NCI-H128 (cell line): ENCODE data around the gene WDR38.

Experiments
- DNase-seq: peaks from one replicate; lab custom pipeline; 2025; ENCODE audit not compliant: unreplicated experiment; lab: John Stamatoyannopoulos, UW

The WDR38 gene

DNA sequence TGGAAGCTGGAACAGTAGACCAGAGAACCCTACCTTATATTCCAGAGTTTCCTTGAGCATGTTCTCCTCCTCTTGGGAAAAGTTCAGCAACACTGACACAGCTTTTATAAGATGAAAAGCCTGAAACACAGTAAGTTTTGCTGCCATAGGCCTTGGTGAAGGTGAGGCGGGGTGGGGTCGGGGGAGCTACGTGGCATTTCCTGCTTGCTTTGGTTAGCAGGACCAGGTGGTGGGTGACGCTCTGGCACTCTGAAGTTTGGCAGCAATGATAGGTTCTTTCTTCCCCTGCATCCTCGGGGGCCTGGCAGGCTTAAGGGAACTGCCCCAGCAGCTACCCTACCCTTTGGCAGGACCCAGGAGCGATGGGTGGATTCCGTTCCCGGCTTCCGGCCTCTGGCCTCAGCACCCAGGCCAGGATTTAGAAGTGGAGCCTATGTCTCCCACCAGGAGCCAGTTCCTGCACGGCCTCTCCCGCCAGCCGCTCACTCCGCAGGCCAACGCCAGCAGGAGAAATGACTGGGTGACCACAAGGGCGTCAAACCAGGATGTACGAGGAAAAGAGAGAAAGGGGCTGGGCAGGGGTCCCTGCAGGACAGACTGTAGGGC, 28.0 kb downstream of the WDR38 start:
- DNase-seq: no peak

DNA sequence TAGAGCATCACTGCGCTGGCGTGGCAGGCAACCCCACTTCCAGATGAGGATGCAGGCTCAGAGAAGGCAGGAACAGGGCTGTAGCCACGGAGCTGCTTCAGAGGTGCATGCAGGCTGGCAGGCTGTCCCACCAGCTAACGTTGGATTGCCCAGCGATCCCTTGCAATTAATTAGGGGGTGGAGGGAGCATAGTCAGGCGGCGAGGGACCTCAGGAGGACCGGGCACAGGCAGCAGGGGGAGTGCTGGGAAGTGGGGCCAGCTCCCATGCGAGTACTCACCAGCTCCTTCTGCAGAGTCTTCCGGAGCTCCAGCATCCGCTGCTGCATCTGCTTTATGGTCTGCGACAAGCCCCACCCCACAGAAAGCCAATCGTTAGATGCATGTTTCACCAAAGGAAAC, 29.0 kb downstream of the WDR38 start:
- DNase-seq: no peak

DNA sequence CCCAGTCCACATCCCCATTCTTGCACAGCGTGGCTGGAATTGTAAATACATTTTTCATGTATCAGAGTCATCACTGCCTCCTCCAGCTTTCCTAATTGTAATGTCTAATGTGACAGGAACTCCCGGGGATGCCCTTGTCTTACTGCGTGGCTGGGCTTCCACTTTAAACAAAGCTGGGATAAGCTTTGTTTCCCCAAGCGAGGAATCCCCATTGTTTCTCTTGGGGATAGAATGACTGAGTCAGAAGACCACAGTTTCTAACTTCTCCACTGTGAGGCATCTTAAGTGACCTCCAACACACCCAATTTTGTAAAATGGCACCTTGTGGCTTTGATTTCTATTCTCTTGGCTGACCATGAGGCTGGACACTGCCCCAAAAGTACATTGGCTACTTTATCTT, 31.1 kb downstream of the WDR38 start:
- no peak for DNase-seq

DNA sequence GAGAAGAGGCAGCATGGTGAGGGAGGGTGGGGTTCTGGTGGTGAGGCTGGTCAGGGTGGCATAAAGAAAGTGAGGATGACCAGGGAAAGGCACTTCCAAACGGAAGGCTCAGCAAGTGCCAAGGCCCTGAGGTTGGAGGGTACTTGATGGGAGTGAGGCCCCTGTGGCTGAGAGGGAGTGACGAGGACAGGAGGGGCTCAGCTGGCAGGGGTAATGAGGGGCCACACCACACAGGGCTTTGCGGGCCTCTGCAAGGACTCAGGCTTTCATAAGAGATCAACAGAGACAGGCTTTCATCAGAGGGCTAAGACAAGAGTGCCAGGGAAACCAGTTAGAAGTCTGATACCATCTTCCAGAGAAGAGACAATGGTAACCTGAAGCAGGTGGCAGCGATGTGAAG, 32.3 kb downstream of the WDR38 start:
- DNase-seq: no peak

DNA sequence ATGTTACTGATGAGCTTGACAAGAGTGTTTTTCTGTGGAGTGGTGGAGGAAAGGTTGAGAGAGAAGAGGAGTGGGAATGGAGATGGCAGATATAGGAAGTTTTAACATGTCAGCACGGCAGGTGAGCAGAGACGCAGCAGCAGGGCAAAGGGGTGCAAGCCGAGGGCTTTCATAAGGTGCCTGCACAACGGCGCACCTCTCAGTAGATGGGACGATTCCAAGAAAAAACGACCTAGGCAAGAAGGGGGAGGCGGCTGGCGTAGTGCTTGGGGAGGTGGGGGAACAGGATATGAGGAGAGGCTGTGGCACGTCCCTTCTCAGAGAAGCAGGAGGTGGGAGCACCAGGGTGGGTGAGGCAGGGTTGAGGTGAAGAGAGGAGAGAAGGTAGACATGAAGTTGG, 33.2 kb downstream of the WDR38 start:
- no peak for DNase-seq

DNA sequence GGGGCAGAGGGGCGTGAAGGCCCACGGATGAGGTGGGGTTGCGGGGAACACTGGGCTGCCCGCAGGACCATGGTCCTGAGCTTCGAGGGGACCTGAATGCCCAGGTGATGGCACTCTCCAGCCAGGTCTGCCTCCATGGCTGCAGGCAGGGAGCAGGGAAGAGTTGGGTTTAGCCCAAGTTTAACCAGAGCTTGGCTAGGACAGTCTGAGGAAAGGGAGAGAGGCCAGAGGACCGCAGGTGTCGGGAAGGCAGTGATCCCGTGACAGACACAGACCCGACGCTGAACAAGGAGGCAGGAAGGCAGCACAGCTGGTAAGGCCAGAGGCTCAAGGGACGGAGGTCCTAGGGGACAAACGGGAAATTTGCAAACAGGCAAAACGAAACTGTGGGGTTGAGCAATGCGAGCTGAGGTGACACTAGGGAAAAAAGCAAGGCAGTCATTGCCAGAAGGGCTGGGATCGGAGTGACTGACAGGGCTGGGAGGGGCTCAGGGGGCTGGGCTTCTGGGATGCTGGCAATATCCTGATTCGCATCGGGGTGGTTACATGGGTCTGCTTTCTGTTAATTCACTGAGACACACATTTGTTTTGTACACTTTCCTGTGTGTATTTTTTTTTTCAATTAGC, 33.7 kb downstream of the WDR38 start:
- DNase-seq: no peak

DNA sequence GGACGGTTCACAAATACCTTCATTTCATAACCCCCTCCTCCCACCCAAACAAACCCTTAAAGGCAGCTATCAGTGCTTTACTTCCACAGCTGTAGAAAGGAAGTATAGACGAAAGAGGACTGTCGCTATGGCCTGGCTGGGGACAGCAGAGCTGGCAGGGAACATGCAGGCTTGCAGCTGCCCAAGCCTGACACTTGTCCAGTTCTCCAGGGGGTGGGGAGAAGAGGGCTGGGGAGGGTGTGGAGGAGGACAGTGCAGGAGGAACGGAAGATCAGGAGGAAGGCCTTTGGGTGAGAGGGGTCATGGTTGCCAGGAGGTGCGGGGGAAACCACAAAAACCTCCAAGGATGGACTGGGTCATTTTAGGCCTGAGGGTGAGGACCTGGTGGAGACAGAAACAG, 34.6 kb downstream of the WDR38 start:
- DNase-seq: no peak

DNA sequence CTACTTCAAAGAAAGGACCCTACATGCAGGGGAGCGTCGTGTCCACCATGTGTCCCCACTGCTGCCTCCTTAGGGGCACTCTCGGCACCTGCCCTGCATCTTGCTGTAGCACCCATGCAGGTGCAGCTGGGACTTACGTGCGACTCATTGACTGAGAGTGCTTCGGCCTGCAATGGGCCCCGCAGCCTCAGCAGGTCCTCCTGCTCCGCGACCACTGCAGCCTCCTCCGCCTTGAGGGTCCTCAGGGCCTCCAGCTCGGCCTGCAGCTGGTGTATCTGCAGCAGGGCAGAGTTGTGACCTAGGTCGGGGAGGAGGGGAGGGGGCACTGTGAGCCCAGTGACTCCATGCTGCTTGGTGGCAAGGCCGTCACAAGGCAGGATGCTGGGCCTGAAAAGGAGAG, 35.7 kb downstream of the WDR38 start:
- no peak for DNase-seq

DNA sequence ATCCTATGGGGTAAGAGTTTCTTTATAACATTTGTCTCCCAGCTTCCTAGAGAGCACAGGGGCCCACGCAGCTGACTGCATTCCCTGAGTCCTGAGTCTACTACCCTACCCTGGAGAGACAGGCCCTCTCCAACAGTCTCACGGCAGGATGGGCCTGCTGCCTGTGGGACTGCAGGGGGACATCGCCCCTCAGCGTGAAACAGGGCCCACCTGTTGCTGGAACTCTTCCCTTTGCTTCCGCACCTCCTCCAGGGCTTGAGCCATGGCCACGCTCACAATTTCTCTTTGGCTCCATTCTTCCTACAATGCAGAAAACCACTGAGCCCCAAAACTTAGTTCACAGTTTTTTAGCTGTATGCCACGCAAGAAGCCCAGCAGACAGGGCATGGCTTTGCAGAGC, 36.9 kb downstream of the WDR38 start:
- DNase-seq: no peak

DNA sequence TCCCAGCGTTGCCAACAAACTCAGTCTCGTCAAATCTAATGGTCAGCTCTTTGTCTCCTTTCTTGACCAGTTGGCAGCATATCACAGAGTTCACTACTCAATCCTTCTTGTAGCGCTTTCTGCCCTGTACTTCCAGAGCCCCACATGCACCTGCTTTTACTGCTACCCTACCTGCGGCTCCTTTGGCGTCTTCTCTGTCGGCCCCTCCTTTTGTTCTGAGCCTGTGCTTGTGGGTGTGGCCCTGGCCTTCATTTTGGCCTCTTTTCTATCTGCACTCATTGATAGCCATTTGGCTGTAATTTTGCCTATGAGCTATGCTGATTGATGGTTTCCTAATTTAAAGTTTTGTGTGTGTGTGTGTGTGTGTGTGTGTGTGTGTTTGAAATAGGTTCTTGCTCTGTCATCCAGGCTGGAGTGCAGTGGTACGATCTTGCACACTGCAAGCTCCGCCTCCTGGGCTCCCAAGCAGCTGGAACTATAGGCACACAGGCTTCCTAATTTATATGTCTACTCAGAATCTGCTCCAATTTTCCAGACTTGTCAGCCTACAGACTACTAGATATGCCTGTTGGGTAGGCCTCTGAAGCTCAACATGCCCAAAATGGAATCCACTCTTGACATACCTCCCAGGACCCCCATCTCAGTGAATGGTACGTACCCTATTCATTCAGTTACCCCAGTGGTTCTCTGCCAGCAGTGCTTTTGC, 40.9 kb downstream of the WDR38 start:
- no peak for DNase-seq

DNA sequence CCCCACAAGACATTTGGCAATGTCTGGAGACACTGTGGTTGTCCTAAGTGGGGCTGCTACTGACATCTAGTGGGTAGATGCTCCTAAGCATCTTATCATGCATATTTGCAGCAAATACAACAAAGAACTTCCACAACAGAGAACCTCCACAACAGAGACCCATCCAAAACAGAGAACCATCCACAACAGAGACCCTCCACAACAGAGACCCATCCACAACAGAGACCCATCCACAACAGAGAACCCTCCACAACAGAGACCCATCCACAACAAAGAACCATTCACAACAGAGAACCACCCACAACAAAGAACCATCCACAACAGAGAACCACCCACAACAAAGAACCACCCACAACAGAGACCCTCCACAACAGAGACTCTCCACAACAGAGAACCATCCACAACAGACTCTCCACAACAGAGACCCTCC, 41.5 kb downstream of the WDR38 start:
- no peak for DNase-seq

DNA sequence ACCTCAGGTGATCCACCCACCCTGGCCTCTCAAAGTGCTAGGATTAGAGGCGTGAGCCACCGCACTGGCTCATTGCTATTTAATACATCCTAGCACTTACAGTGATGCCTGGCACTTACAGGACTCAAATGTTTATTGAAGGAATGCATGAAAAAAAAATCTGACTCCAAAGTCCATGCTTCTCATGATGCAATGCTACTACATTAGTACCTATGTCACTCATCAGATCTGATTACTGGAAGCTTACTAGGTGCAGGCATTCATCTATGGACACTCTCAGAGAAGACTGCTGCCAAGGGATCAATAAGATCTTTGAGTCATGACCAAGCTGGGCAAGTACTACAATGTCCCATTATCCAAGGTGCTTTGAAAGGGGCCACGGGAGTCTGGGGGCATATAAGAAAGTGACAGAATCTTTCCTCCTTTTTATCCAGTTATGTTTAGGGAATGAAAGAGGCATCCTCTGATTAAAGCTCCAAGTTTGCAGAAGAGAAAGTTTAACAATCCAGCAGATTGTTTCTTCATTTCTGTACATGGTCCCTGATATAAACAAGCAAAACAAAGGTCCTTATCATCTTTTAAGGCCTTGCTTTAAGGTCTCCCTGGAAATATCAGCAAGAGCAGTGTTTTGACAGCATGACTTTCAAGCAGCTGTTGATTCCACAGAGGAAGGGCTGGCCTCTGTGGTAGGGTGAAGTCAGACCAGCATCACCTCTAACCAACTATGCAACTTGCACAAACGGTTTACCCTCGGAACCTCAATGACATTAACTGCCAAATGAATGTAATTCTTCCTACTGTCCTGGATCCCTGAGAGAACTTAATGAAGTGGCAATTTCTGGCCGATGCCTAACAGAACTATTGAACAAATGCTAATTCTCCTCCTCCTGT, 44.6 kb downstream of the WDR38 start:
- no peak for DNase-seq

DNA sequence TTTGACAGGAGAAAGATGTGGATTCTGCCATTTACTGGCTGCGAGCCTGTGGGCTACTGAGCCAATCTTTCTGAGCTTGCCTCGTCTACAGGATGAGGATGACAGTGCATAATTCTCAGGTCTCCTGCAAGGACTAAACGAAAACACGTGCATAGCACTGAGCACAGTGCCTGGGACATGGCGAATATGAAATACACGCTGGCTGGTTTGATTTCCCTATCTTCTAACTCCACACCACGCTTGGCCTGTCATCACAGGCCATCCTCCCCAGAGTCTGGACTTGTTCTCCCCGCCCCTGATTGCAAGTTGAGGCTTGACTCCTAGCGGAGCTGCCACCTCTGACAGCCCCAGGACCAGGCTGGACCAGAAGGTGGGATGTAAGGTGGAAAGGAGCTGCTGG, 46.6 kb downstream of the WDR38 start:
- no peak for DNase-seq

DNA sequence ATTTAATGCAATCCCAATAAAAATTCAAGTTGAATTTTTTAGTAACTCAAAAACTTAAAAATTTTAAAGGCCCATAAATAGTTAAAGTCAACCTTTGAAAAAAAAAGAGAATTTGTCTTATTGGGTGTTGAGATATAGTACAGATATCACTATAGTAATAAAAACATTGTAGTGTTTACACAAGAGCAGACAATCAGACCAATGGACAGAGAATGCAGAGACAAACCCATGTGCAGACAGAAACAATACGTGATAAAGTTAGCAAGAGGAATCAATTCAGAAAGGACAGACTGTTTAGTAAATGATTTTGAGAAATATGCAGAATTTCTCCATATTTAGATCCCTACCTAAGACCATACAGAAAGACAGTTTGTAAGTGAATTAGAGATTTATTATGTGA, 53.7 kb downstream of the WDR38 start:
- DNase-seq: no peak
